Osteoblast (primary cell): ENCODE data around the gene PRKCE. TPM values are rescaled to one million over a fixed set of nuclear protein-coding genes. Genes with fewer than 3 reads are reported as not detected.

ENCODE experiments used
- DNase-seq: peaks from one replicate; pipeline ENCODE4 v3.0.0; 2011; ENCODE audit warnings: low spot score, mixed read lengths; ENCODE audit not compliant: insufficient read length; ENCODE audit errors: missing footprints
- H2AFZ ChIP-seq: 2 replicates; pipeline ENCODE4 v1.6.0; 2011; ENCODE audit warnings: mild to moderate bottlenecking, low read length
- H3K27ac ChIP-seq: 2 replicates; pipeline ENCODE4 v1.5.1; 2011; ENCODE audit warnings: mild to moderate bottlenecking, low read depth, low read length, moderate library complexity
- H3K27me3 ChIP-seq: 2 replicates; pipeline ENCODE4 v1.6.0; 2012; ENCODE audit warnings: mild to moderate bottlenecking, control low read depth, inconsistent platforms, low read length, moderate library complexity; ENCODE audit not compliant: insufficient read depth
- H3K36me3 ChIP-seq: 2 replicates; pipeline ENCODE4 v1.5.1; 2011; ENCODE audit warnings: mild to moderate bottlenecking, low read length, control low read depth, moderate library complexity; ENCODE audit not compliant: insufficient read depth
- H3K4me1 ChIP-seq: 2 replicates; pipeline ENCODE4 v1.5.1; 2011; ENCODE audit warnings: mild to moderate bottlenecking, low read length, control low read depth, moderate library complexity; ENCODE audit not compliant: insufficient read depth
- H3K4me2 ChIP-seq: 2 replicates; pipeline ENCODE4 v1.6.0; 2011; ENCODE audit warnings: mild to moderate bottlenecking, low read length; ENCODE audit not compliant: insufficient read depth
- H3K4me3 ChIP-seq: fragments of 200-600 bp; sonication (generic); 3 replicates; pipeline ENCODE4 v1.5.1; 2012; ENCODE audit warnings: mild to moderate bottlenecking, low read length, inconsistent platforms; ENCODE audit not compliant: insufficient read depth
- H3K79me2 ChIP-seq: 2 replicates; pipeline ENCODE4 v1.6.0; 2012; ENCODE audit warnings: mild to moderate bottlenecking, low read length, control low read depth, inconsistent platforms; ENCODE audit not compliant: insufficient read depth
- H3K9me3 ChIP-seq: 2 replicates; pipeline ENCODE4 v1.5.1; 2011; ENCODE audit warnings: low read depth, low read length, control low read depth
- H4K20me1 ChIP-seq: 2 replicates; pipeline ENCODE4 v1.6.0; 2012; ENCODE audit warnings: mild to moderate bottlenecking, low read length, control low read depth; ENCODE audit not compliant: insufficient read depth
- CTCF ChIP-seq: IDR thresholded peaks from 2 replicates; pipeline ENCODE4 v1.5.1; 2011; ENCODE audit warnings: mild to moderate bottlenecking, low read depth, low read length, moderate library complexity; ENCODE audit errors: extremely low read depth
- total RNA-seq: library from RNA; depleted of rRNA; stranded (reverse); fragments of >200 nt; gene quantifications from 2 replicates; pipeline ENCODE4 v1.2.3, GENCODE V29; 2012

PRKCE gene
- total RNA-seq, 1 donor = 22.1 TPM

DNA sequence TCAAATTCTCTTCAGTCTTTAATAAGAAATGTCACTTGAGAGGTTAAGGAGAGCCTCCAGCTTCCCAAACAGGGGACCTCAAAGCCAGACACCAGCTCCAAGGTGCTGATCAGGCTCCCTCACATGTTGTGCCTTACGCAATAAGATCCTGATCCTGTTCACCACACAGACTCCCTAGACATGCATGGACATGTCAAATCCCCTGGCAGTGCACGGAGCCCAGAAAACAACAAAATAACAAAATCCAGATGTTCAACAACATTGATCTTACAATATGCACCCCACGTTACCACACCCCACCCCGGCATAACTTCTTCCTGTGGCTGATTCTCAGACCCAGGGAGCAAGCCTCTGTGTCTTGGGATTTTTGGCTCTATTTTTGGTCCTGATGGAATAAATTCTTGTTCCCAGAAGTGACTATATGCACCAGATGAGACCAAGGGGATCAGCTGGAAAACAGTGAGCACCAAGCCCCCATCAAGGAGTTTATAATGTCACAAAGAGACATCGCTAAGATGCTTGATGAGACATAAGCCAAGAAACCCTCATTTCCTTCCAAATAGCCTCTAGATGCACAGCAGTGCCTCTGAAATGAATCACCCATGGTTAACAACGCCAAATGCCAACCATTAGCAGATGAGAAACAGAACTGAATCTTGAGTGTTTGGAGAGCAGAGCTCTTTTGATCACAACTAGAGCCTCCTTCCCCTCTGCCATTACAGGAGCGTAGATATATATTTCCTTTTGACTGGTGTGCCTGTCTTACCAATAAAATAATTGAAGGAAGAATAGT is 198.2 kb downstream of the PRKCE start:
- no peaks in the 10 kb centered on the region for H3K36me3 ChIP-seq
- peaks cover 28% of the 10 kb centered on the region for H3K4me1 ChIP-seq
- no peaks in the 10 kb centered on the region for H4K20me1 ChIP-seq
- no peak overlapping the region for H2AFZ ChIP-seq
- H3K9me3 ChIP-seq = no peaks in the 10 kb centered on the region
- H3K27ac ChIP-seq = peak overlapping the region; percentile 5
- no peak overlapping the region for H3K4me3 ChIP-seq
- H3K79me2 ChIP-seq = no peaks in the 10 kb centered on the region
- TF ChIP-seq CTCF = no peak
- peak overlapping the region; percentile 61 for H3K4me2 ChIP-seq
- no peaks in the 10 kb centered on the region for H3K27me3 ChIP-seq
- peak; percentile 79 for DNase-seq

- Histone ChIP-seq H3K4me2 (no peak overlapping the region), H3K79me2 (no peaks in the 10 kb centered on the region), H3K9me3 (no peaks in the 10 kb centered on the region), H4K20me1 (no peaks in the 10 kb centered on the region), H3K27ac (no peak overlapping the region), H3K4me1 (peaks cover 28% of the 10 kb centered on the region), H3K27me3 (no peaks in the 10 kb centered on the region), H3K4me3 (no peak overlapping the region), H3K36me3 (no peaks in the 10 kb centered on the region), H2AFZ (no peak overlapping the region)
- DNase-seq = no peak
- TF ChIP-seq CTCF = no peak
Measured at GRCh38 chr2:45850558-45850957, 199.1 kb downstream of the PRKCE start.

DNA sequence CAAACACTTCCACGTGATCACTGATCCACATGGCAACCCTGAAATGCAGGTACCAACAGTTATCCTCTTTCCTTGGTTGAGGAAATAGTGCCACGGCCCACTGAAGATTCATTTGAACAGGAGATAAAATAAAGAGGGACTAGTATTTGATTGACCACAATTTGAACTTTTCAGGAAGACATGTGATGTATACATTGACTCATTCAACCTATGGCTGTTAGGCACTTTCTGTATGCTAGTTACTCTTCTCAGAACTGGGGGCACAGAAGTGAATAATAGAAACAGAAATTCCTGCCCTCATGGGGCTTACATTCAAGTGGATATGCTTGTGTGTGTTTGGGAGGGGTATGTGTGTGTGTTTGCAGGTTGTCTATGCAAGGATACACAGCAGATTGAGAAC is 199.6 kb downstream of the PRKCE start:
- Histone ChIP-seq H3K4me3 (no peak overlapping the region), H3K27me3 (no peaks in the 10 kb centered on the region), H4K20me1 (no peaks in the 10 kb centered on the region), H2AFZ (no peak overlapping the region), H3K4me2 (no peak overlapping the region), H3K36me3 (no peaks in the 10 kb centered on the region), H3K9me3 (no peaks in the 10 kb centered on the region), H3K27ac (no peak overlapping the region), H3K4me1 (peaks cover 28% of the 10 kb centered on the region), H3K79me2 (no peaks in the 10 kb centered on the region)
- TF ChIP-seq CTCF = no peak
- no peak for DNase-seq

DNA sequence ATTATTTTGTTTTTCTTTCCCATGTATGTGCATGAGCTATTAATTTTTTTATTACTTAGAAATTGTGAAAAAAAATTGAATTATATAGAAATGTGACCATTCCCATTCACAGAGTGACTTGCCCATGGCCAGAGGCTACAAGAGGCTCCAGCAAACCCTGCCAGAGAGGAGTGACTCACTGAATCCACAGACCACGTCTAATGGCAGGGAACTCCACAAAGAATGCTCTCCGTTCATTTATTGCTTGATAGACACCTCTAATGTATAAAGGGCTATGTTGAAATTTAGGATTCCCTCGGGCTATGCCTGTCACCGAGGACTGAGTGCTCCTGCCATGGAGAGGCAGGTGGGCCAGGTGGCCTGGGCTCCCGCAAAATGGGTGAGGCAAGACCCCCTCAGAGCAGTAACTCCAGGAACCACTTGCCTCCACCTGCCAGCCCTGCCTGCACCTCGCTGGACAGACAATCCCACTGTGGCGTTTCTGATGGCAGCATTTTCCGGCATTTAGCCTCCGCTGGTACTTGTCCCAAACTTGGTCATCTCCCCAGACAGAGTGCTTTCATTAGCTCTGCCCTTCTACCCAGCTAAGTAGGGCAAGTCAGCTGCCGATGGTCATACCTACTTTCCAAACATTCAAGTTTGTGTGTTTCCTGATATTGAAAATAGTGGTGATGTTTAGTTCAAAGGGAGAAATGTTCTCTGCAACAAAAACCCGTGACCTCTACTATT is 200.3 kb downstream of the PRKCE start:
- Histone ChIP-seq H3K36me3 (no peaks in the 10 kb centered on the region), H2AFZ (no peak overlapping the region), H3K27me3 (no peaks in the 10 kb centered on the region), H3K4me2 (no peak overlapping the region), H3K27ac (no peak overlapping the region), H4K20me1 (no peaks in the 10 kb centered on the region), H3K9me3 (no peaks in the 10 kb centered on the region), H3K4me3 (no peak overlapping the region), H3K4me1 (peaks cover 28% of the 10 kb centered on the region), H3K79me2 (no peaks in the 10 kb centered on the region)
- DNase-seq = peak; percentile 71
- no peak for TF ChIP-seq CTCF
